IMR-90 (cell line): Measurements from ENCODE around the gene SVIL. TPM values are rescaled to one million over a fixed set of nuclear protein-coding genes. Genes with fewer than 3 reads are reported as not detected.

Source experiments
- ATAC-seq: fragments of 200-7000 bp; cut with Tn5 transposase; 2 replicates; pipeline ENCODE4 v1.9.1; 2020; ENCODE audit warnings: low read depth, mild to moderate bottlenecking, moderate library complexity
- BruUV-seq: library from RNA; stranded (reverse); fragments of 400-500 nt; replicated peaks from 2 replicates; lab custom pipeline; 2021; lab: Mats Ljungman, UMichigan
- CTCF ChIA-PET: fragments of 300-600 bp; formaldehyde crosslinking; extraction: SDS; loops from one replicate; lab custom pipeline; 2021; ENCODE audit warnings: antibody characterized with exemption; lab: Yijun Ruan, JAX
- POLR2A ChIA-PET: fragments of 300-600 bp; sonication (Branson Sonifier 250); formaldehyde crosslinking; loops from one replicate; lab custom pipeline; 2022; ENCODE audit warnings: antibody characterized with exemption; ENCODE audit not compliant: unreplicated experiment; lab: Charles Lee
- DNase-seq: peaks from one replicate; pipeline ENCODE4 v3.0.0; 2013
- H2AFZ ChIP-seq: replicated peaks from 2 replicates; pipeline ENCODE3; 2013; ENCODE audit warnings: low read length, mild to moderate bottlenecking; ENCODE audit not compliant: poor library complexity
- H2AK5ac ChIP-seq: 2 replicates; pipeline ENCODE4 v1.6.1; 2013; ENCODE audit warnings: low read depth, low read length, inconsistent platforms
- H2AK9ac ChIP-seq: replicated peaks from 2 replicates; pipeline ENCODE3; 2013; ENCODE audit warnings: mild to moderate bottlenecking, low read depth, low read length, moderate library complexity; ENCODE audit not compliant: poor library complexity
- H2BK120ac ChIP-seq: 2 replicates; pipeline ENCODE4 v1.6.1; 2013; ENCODE audit warnings: low read depth, low read length, inconsistent platforms
- H2BK15ac ChIP-seq: 3 replicates; pipeline ENCODE4 v1.6.1; 2013; ENCODE audit warnings: low read depth, low read length, inconsistent platforms
- H2BK20ac ChIP-seq: 2 replicates; pipeline ENCODE4 v1.6.1; 2013; ENCODE audit warnings: low read depth, mild to moderate bottlenecking, inconsistent platforms, low read length, moderate library complexity
- H2BK5ac ChIP-seq: 2 replicates; pipeline ENCODE4 v1.6.1; 2013; ENCODE audit warnings: mild to moderate bottlenecking, low read depth, low read length, inconsistent platforms; ENCODE audit not compliant: poor library complexity, severe bottlenecking
- H3K14ac ChIP-seq: replicated peaks from 2 replicates; pipeline ENCODE4 v1.6.1; 2013; ENCODE audit warnings: low read depth, low read length, inconsistent platforms
- H3K18ac ChIP-seq: 2 replicates; pipeline ENCODE4 v1.6.1; 2013; ENCODE audit warnings: low read depth, low read length, control low read depth
- H3K23ac ChIP-seq: 2 replicates; pipeline ENCODE4 v1.6.1; 2013; ENCODE audit warnings: low read depth, low read length, inconsistent platforms
- H3K27ac ChIP-seq: 2 replicates; pipeline ENCODE4 v1.5.1; 2013; ENCODE audit warnings: mild to moderate bottlenecking, control low read depth, low read length; ENCODE audit not compliant: insufficient read depth
- H3K27me3 ChIP-seq: 2 replicates; pipeline ENCODE4 v1.6.1; 2013; ENCODE audit warnings: low read length; ENCODE audit not compliant: control insufficient read depth, insufficient read depth
- H3K36me3 ChIP-seq: 2 replicates; pipeline ENCODE4 v1.6.1; 2013; ENCODE audit warnings: low read length, mixed read lengths; ENCODE audit not compliant: control insufficient read depth, insufficient read depth
- H3K4ac ChIP-seq: 2 replicates; pipeline ENCODE4 v1.6.1; 2013; ENCODE audit warnings: low read depth, low read length, inconsistent platforms
- H3K4me1 ChIP-seq: 2 replicates; pipeline ENCODE4 v1.6.1; 2013; ENCODE audit warnings: low read length, mixed read lengths; ENCODE audit not compliant: control insufficient read depth, insufficient read depth
- H3K4me2 ChIP-seq: 2 replicates; pipeline ENCODE4 v1.6.1; 2013; ENCODE audit warnings: low read depth, mild to moderate bottlenecking, control low read depth, low read length, moderate library complexity
- H3K4me3 ChIP-seq: 2 replicates; pipeline ENCODE4 v1.5.1; 2013; ENCODE audit warnings: low read depth, mild to moderate bottlenecking, control low read depth, low read length, moderate library complexity; ENCODE audit not compliant: insufficient read depth
- H3K56ac ChIP-seq: 2 replicates; pipeline ENCODE4 v1.6.1; 2013; ENCODE audit warnings: low read length, inconsistent platforms; ENCODE audit not compliant: insufficient read depth; ENCODE audit errors: extremely low read depth
- H3K79me1 ChIP-seq, 2 experiments: 2 replicates each; pipeline ENCODE4 v1.6.1; 2013; ENCODE audit warnings: low read length in 2 of 2, inconsistent platforms in 1 of 2, low read depth in 1 of 2
- H3K9ac ChIP-seq: 2 replicates; pipeline ENCODE4 v1.6.1; 2013; ENCODE audit warnings: low read depth, low read length, control low read depth
- H3K9me1 ChIP-seq: 2 replicates; pipeline ENCODE4 v1.6.1; 2013; ENCODE audit warnings: low read length, inconsistent platforms; ENCODE audit not compliant: insufficient read depth
- H3K9me3 ChIP-seq: 2 replicates; pipeline ENCODE4 v1.6.1; 2013; ENCODE audit warnings: low read length; ENCODE audit not compliant: control insufficient read depth, insufficient read depth
- H4K20me1 ChIP-seq: 2 replicates; pipeline ENCODE4 v1.6.1; 2013; ENCODE audit warnings: low read length, inconsistent platforms; ENCODE audit not compliant: insufficient read depth
- H4K5ac ChIP-seq: 2 replicates; pipeline ENCODE4 v1.6.1; 2013; ENCODE audit warnings: mild to moderate bottlenecking, low read depth, low read length, control low read depth
- H4K8ac ChIP-seq, 2 experiments: 2 replicates each; pipeline ENCODE4 v1.6.1; 2013; ENCODE audit warnings: low read depth in 2 of 2, low read length in 2 of 2, control low read depth in 1 of 2, inconsistent platforms in 1 of 2
- H4K91ac ChIP-seq: 2 replicates; pipeline ENCODE4 v1.6.1; 2013; ENCODE audit warnings: low read depth, low read length, inconsistent platforms; ENCODE audit not compliant: insufficient read depth
- BHLHE40 ChIP-seq: fragments of 150-350 bp; IDR thresholded peaks from 2 replicates; pipeline ENCODE4 v1.6.1; 2016; ENCODE audit warnings: mild to moderate bottlenecking, low read depth, low read length
- CEBPB ChIP-seq: IDR thresholded peaks from 2 replicates; pipeline ENCODE4 v1.6.1; 2012; ENCODE audit warnings: low read depth, low read length, improper control_type of control experiment
- ELK1 ChIP-seq: fragments of 150-350 bp; IDR thresholded peaks from 2 replicates; pipeline ENCODE4 v1.6.1; 2016; ENCODE audit warnings: low read depth, mild to moderate bottlenecking, low read length, moderate library complexity, borderline replicate concordance
- FOS ChIP-seq: fragments of 150-350 bp; IDR thresholded peaks from 2 replicates; pipeline ENCODE4 v1.6.1; 2016; ENCODE audit warnings: low read depth, low read length
- MAFK ChIP-seq: IDR thresholded peaks from 2 replicates; pipeline ENCODE4 v1.6.1; 2012; ENCODE audit warnings: low read depth, low read length, improper control_type of control experiment
- MAZ ChIP-seq: IDR thresholded peaks from 2 replicates; pipeline ENCODE4 v1.6.1; 2012; ENCODE audit warnings: low read depth, mild to moderate bottlenecking, low read length, improper control_type of control experiment, moderate library complexity, borderline replicate concordance
- MXI1 ChIP-seq: IDR thresholded peaks from 2 replicates; pipeline ENCODE4 v1.6.1; 2012; ENCODE audit warnings: low read depth, mild to moderate bottlenecking, low read length, moderate library complexity, borderline replicate concordance
- NFE2L2 ChIP-seq: fragments of 150-350 bp; IDR thresholded peaks from 2 replicates; pipeline ENCODE4 v1.6.1; 2016; ENCODE audit warnings: low read depth, mild to moderate bottlenecking, low read length
- POLR2A ChIP-seq: IDR thresholded peaks from 2 replicates; pipeline ENCODE4 v1.6.1; 2012; ENCODE audit warnings: mild to moderate bottlenecking, low read depth, low read length
- RAD21 ChIP-seq: IDR thresholded peaks from 2 replicates; pipeline ENCODE4 v1.6.1; 2012; ENCODE audit warnings: low read length, improper control_type of control experiment
- RCOR1 ChIP-seq: IDR thresholded peaks from 2 replicates; pipeline ENCODE4 v1.6.1; 2012; ENCODE audit warnings: mild to moderate bottlenecking, low read length, improper control_type of control experiment; ENCODE audit not compliant: insufficient replicate concordance
- RFX5 ChIP-seq: IDR thresholded peaks from 2 replicates; pipeline ENCODE4 v1.8.0; 2012; ENCODE audit warnings: low read depth, mild to moderate bottlenecking, low read length, moderate library complexity
- SMC3 ChIP-seq: fragments of 150-350 bp; IDR thresholded peaks from 2 replicates; pipeline ENCODE4 v1.6.1; 2016; ENCODE audit warnings: low read depth, mild to moderate bottlenecking, antibody characterized with exemption, low read length, moderate library complexity
- USF2 ChIP-seq: fragments of 150-350 bp; IDR thresholded peaks from 2 replicates; pipeline ENCODE4 v1.6.1; 2017; ENCODE audit warnings: mild to moderate bottlenecking, antibody characterized with exemption, low read length, low read depth
- WGBS, 2 experiments: methylation state at CpG; one replicate each; pipeline versions ENCODE4 v1.1.5 to v1.1.7; 2013; ENCODE audit warnings: missing lambda C conversion rate in 2 of 2; ENCODE audit not compliant: insufficient read length in 1 of 2; ENCODE audit errors: extremely low coverage in 2 of 2; 5-methylcytosine and 5-hydroxymethylcytosine counted together
- dilution Hi-C: fragments of 300-500 bp; cut with HindIII; formaldehyde crosslinking; loops from one replicate; pipeline ENCODE4 v1.14.3; 2018; ENCODE audit warnings: low sequenced_read_pairs; ENCODE audit not compliant: unreplicated experiment
- in situ Hi-C: fragments of 300-500 bp; cut with MboI; formaldehyde crosslinking; loops from 3 replicates; pipeline ENCODE4 v1.14.3; 2019; ENCODE audit warnings: low sequenced_read_pairs, inconsistent platforms, mixed read lengths
- intact Hi-C: fragments of 100-400 bp; cut with micrococcal nuclease; formaldehyde crosslinking; loops from 2 replicates; pipeline ENCODE4 v1.10.0; 2022
- polyA plus RNA-seq, 3 experiments: library from polyadenylated mRNA; depleted of rRNA; stranded (reverse); fragments of >200 nt; gene quantifications; 2 replicates each; pipeline ENCODE4 v1.2.3, GENCODE V29; 2012; ENCODE audit warnings: low replicate concordance in 1 of 3
- total RNA-seq: library from RNA; depleted of rRNA; stranded (reverse); fragments of >200 nt; gene quantifications from 2 replicates; pipeline ENCODE4 v1.2.3, GENCODE V29; 2012
- TF ChIP-seq, protein P1 (sequence below): conservative IDR thresholded peaks from 2 replicates; pipeline ENCODE4 v1.5.1; 2012; ENCODE audit warnings: mild to moderate bottlenecking, low read depth, low read length, improper control_type of control experiment

Gene SVIL
- total and polyA plus RNA-seq, 2 of the 4 experiments (the other 2 are of a cell fraction), result 11.5 to 11.6 TPM

- H2BK20ac ChIP-seq, result no peak overlapping the region
- ATAC-seq, result no peak
- no peak overlapping the region for H2BK15ac ChIP-seq
- CTCF ChIA-PET, result no interaction called here
- H3K27me3 ChIP-seq, result no peaks in the 10 kb centered on the region
- peaks cover 18 to 55% of the 10 kb centered on the region in 2 experiments for H3K79me1 ChIP-seq
- H3K14ac ChIP-seq, result no peak overlapping the region
- POLR2A ChIA-PET, result no interaction called here
- no peak overlapping the region for H2BK5ac ChIP-seq
- no peak overlapping the region for H3K4me2 ChIP-seq
- H3K9me1 ChIP-seq, result peaks cover 13% of the 10 kb centered on the region
- no peak overlapping the region for H4K91ac ChIP-seq
- H4K5ac ChIP-seq, result no peak overlapping the region
- H3K18ac ChIP-seq, result no peak overlapping the region
- H3K4me1 ChIP-seq, result peaks cover 6% of the 10 kb centered on the region
- H2AK5ac ChIP-seq, result no peak overlapping the region
- H3K4me3 ChIP-seq, result no peak overlapping the region
- no peaks in the 10 kb centered on the region for H3K36me3 ChIP-seq
- no peak overlapping the region for H2AK9ac ChIP-seq
- no peaks in the 10 kb centered on the region for H3K9me3 ChIP-seq
- dilution Hi-C loops (no loop called here), in situ Hi-C loops (no loop called here), intact Hi-C loops (no loop called here)
- TF ChIP-seq POLR2A, result no peak
- no peak for TF ChIP-seq RFX5
- TF ChIP-seq FOS, result no peak
- no peak for TF ChIP-seq RAD21
- TF ChIP-seq USF2, result no peak
- no peak for TF ChIP-seq RCOR1
- TF ChIP-seq, protein P1, sequence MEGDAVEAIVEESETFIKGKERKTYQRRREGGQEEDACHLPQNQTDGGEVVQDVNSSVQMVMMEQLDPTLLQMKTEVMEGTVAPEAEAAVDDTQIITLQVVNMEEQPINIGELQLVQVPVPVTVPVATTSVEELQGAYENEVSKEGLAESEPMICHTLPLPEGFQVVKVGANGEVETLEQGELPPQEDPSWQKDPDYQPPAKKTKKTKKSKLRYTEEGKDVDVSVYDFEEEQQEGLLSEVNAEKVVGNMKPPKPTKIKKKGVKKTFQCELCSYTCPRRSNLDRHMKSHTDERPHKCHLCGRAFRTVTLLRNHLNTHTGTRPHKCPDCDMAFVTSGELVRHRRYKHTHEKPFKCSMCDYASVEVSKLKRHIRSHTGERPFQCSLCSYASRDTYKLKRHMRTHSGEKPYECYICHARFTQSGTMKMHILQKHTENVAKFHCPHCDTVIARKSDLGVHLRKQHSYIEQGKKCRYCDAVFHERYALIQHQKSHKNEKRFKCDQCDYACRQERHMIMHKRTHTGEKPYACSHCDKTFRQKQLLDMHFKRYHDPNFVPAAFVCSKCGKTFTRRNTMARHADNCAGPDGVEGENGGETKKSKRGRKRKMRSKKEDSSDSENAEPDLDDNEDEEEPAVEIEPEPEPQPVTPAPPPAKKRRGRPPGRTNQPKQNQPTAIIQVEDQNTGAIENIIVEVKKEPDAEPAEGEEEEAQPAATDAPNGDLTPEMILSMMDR, result no peak
- no peak for TF ChIP-seq MXI1
- TF ChIP-seq BHLHE40, result no peak
- no peak for TF ChIP-seq MAZ
- no peak for TF ChIP-seq SMC3
- no peak for TF ChIP-seq NFE2L2
- TF ChIP-seq CEBPB, result no peak
- TF ChIP-seq MAFK, result no peak
- TF ChIP-seq ELK1, result no peak
- H3K27ac ChIP-seq, result no peak overlapping the region
- BruUV-seq, result no TSS peak
- H3K9ac ChIP-seq, result no peak overlapping the region
- no peak overlapping the region for H2AFZ ChIP-seq
- no peak overlapping the region for H3K23ac ChIP-seq
- H4K20me1 ChIP-seq, result peaks cover 20% of the 10 kb centered on the region; the same call in 1 of the 2 replicates
- no peak overlapping the region for H2BK120ac ChIP-seq
- no peak overlapping the region for H4K8ac ChIP-seq
- DNase-seq, result no peak
- H3K4ac ChIP-seq, result no peak overlapping the region
- H3K56ac ChIP-seq, result no peak overlapping the region
- WGBS, 2 experiments, result no CpG with 5 or more reads among the region's 6 CpGs
Observed at GRCh38 chr10:29600821-29601220, 34.0 kb downstream of the SVIL start.
